CD4-positive, CD25-positive, alpha-beta regulatory T cell (primary cell): ENCODE data around the gene BLTP2. TPM values are rescaled to one million over a fixed set of nuclear protein-coding genes. Genes with fewer than 3 reads are reported as not detected.

Experiments used
- ATAC-seq, 2 donors: fragments of 150-1000 bp; cut with Tn5 transposase; one replicate each; pipeline ENCODE4 v1.10.0; 2021; ENCODE audit warnings: low read depth in 2 of 2, moderate number of reproducible peaks in 2 of 2, moderate library complexity in 1 of 2
- DNase-seq, 3 donors: peaks; one replicate each; pipeline versions ENCODE4 v3.0.0 to v3.0.0-alpha.2; 2012 to 2022; ENCODE audit warnings: mixed read lengths in 1 of 3
- H3K27ac ChIP-seq: one replicate; pipeline ENCODE4 v1.7.0; 2013; ENCODE audit warnings: mild to moderate bottlenecking, low read length; ENCODE audit not compliant: insufficient read depth, poor library complexity, severe bottlenecking
- H3K27me3 ChIP-seq: one replicate; pipeline ENCODE4 v1.7.0; 2013; ENCODE audit warnings: low read length; ENCODE audit not compliant: control insufficient read depth, insufficient read depth
- H3K36me3 ChIP-seq: one replicate; pipeline ENCODE4 v1.7.0; 2013; ENCODE audit warnings: mild to moderate bottlenecking, low read length, moderate library complexity; ENCODE audit not compliant: control insufficient read depth, insufficient read depth
- H3K4me1 ChIP-seq: 2 replicates; pipeline ENCODE4 v1.7.0; 2013; ENCODE audit warnings: mild to moderate bottlenecking, low read length; ENCODE audit not compliant: insufficient read depth, control insufficient read depth, poor library complexity, severe bottlenecking
- H3K4me3 ChIP-seq: one replicate; pipeline ENCODE4 v1.7.0; 2013; ENCODE audit warnings: low read depth, mild to moderate bottlenecking, low read length, moderate library complexity
- H3K9me3 ChIP-seq, 2 experiments: 1 replicate in 1 of 2; 2 replicates in 1 of 2; pipeline ENCODE4 v1.7.0; 2013; ENCODE audit warnings: low read length in 2 of 2, mild to moderate bottlenecking in 1 of 2, moderate library complexity in 1 of 2; ENCODE audit not compliant: control insufficient read depth in 2 of 2
- H3K27ac Mint-ChIP-seq, 3 donors: one replicate each; pipeline ENCODE4 v1.8.0; 2020 to 2022; ENCODE audit warnings: mild to moderate bottlenecking in 3 of 3, mixed read lengths in 3 of 3, moderate library complexity in 2 of 3
- H3K27me3 Mint-ChIP-seq: one replicate; pipeline ENCODE4 v1.8.0; 2022; ENCODE audit warnings: mild to moderate bottlenecking, mixed read lengths
- H3K36me3 Mint-ChIP-seq: one replicate; pipeline ENCODE4 v1.8.0; 2020; ENCODE audit warnings: mixed read lengths
- H3K4me1 Mint-ChIP-seq, 4 donors: one replicate each; pipeline ENCODE4 v1.8.0; 2020 to 2022; ENCODE audit warnings: mixed read lengths in 4 of 4, mild to moderate bottlenecking in 1 of 4
- H3K4me3 Mint-ChIP-seq, 4 donors: one replicate each; pipeline ENCODE4 v1.8.0; 2020 to 2022; ENCODE audit warnings: mild to moderate bottlenecking in 4 of 4, mixed read lengths in 4 of 4, moderate library complexity in 3 of 4
- H3K9me3 Mint-ChIP-seq, 7 donors: one replicate each; pipeline ENCODE4 v1.8.0; 2020 to 2022; ENCODE audit warnings: mixed read lengths in 7 of 7, mild to moderate bottlenecking in 3 of 7, moderate library complexity in 2 of 7
- polyA plus RNA-seq, 4 donors: library from polyadenylated mRNA; unstranded; fragments of 300-500 nt; fragmentation: Illumina TruSeq; gene quantifications; one replicate each; pipeline ENCODE4 v1.2.3, GENCODE V29; 2021
- total RNA-seq: library from RNA; stranded (reverse); gene quantifications from one replicate; pipeline ENCODE4 v1.2.3, GENCODE V29; 2022

The BLTP2 gene
- 149 TPM for total RNA-seq
- polyA plus RNA-seq = 10 to 100 TPM; 30.7 to 42.3 (median 33.1) TPM

DNA sequence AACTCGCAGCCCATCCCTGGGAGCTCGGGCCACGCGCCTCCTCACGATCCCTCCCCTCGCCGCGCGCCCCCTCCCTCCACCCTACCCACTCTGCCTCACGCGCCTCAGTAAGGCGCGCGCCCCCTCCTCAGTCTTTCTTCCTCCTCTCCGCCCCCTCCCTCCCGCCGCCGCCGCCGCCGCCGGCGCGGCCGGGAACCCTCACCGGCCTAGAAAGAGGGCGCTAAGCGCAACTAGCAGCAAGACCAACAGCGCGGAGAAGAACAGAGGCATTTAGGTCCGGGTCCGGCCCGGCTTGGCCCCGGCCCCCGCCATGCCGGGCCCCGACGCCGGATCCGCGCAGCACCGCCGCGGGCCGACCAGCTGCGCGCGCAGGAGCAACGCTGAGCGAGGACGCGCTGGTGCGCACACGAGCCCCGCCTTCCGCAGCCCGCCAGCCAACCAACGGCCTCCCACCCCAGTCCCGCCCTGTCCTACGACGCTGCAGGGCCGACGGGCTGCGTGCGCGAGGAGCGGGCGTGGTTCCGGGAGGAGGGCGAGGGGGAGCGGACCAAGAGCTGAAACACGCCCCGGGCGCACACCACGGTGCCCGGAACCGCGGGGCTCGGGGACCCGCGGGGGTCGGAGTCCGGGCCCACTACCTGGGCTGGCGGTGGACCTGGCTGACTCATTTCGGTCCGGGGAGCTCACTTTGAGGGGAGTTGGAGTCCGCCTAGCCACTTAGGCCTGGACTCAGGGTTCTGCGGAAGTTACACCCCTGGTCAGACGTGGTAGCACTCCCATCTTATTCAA, at the start of gene BLTP2:
BLTP2 (minus strand) TSS at position 372 of the 789 bp plus-strand sequence; CDS start at position 270, 102 bp downstream.
- DNase-seq (peak; percentile 93 to 98 (median 95)), ATAC-seq (peak; percentile 98)
- H3K27me3 ChIP-seq = no peaks in the 10 kb centered on the region
- H3K27me3 Mint-ChIP-seq = no peaks in the 10 kb centered on the region
- peaks cover 25% of the 10 kb centered on the region for H3K36me3 Mint-ChIP-seq
- H3K4me1 ChIP-seq = peaks cover 41% of the 10 kb centered on the region
- peak within 1 kb of the TSS; percentile 95 to 99 (median 99) for H3K27ac Mint-ChIP-seq
- H3K36me3 ChIP-seq = peaks cover 36% of the 10 kb centered on the region
- H3K9me3 Mint-ChIP-seq = no peaks in the 10 kb centered on the region
- H3K4me1 Mint-ChIP-seq = peaks cover 17 to 55% (median 36%) of the 10 kb centered on the region in 4 donors
- peak within 1 kb of the TSS; percentile 92 to 98 (median 93) for H3K4me3 Mint-ChIP-seq
- no peaks in the 10 kb centered on the region for H3K9me3 ChIP-seq
- peak within 1 kb of the TSS; percentile 94 for H3K27ac ChIP-seq
- H3K4me3 ChIP-seq = peak within 1 kb of the TSS; percentile 85

DNA sequence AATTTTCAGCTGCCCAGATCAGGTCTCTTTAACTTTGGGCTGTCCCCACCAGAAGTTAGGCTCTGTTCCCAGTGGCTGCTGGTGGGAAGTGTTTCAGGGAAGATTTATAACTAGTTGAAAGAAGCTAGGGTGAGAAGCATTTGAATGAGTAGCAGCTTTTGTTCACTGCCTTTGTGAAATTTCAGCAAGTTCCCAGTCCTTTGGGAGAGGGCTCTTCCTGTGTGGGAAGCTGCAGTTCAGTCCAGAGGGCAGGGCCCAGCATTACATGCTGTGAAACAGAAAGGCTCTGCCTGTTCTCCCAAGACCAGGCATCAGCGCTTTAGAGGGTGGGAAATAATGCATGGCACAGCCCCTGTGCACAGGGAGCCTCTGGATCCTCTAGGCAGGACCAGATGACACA, 48.9 kb upstream of the BLTP2 start:
- no peak overlapping the region for H3K27ac ChIP-seq
- Mint-ChIP-seq H3K36me3 (peaks cover 41% of the 10 kb centered on the region), H3K9me3 (no peaks in the 10 kb centered on the region), H3K27ac (peak overlapping the region in 1 of 3 donors; percentile 65), H3K27me3 (no peaks in the 10 kb centered on the region), H3K4me1 (peaks cover 0 to 2% (median 0%) of the 10 kb centered on the region in 4 donors), H3K4me3 (no peak overlapping the region)
- H3K4me1 ChIP-seq = no peaks in the 10 kb centered on the region
- H3K4me3 ChIP-seq = no peak overlapping the region
- ATAC-seq = no peak
- no peak for DNase-seq
- no peaks in the 10 kb centered on the region for H3K27me3 ChIP-seq
- no peaks in the 10 kb centered on the region for H3K9me3 ChIP-seq
- H3K36me3 ChIP-seq = peaks cover 80% of the 10 kb centered on the region

DNA sequence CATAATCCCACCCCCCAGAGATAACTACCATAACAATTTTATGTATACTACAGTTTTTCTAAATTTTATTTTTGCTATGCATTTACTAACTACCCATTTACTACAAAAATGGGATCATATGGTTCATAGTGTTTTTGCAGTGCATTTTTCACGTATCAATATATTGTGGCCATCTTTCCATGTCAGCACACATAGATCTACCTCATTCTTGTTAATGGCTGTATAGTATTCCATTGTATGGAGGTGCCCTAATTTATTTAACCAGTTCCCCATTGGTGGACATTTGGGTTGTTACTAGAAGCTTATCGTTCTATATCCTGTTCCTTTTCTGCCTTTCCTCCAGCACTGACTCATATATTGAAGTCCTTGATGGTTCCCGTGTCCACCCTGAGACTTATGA, 44.1 kb upstream of the BLTP2 start:
- H3K36me3 Mint-ChIP-seq = peaks cover 49% of the 10 kb centered on the region
- H3K27ac ChIP-seq = no peak overlapping the region

DNA sequence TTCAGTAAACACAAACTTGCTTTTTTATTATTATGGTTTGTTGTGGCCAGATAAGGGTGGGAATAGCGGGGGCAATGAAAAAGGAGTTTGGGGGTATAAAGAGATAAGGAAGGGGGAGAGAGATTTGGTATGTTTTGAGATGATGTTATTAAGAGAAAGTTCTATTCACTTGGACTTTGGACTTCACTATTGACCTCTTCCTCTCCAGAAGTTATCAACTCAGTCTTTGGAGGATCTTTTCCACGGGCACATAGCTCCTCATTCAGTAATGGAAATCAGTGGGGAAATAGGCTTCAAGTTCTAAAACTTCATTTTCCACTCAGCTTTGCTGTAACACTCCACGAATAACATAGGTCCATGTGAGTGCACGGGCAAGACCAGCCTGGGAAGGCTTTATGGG, 43.5 kb upstream of the BLTP2 start:
- Mint-ChIP-seq H3K27ac (peak overlapping the region in 1 of 3 donors; percentile 49), H3K4me3 (no peak overlapping the region), H3K9me3 (no peaks in the 10 kb centered on the region), H3K27me3 (no peaks in the 10 kb centered on the region), H3K36me3 (peaks cover 48% of the 10 kb centered on the region), H3K4me1 (peaks cover 0 to 2% (median 0%) of the 10 kb centered on the region in 4 donors)
- Histone ChIP-seq H3K4me1 (no peaks in the 10 kb centered on the region), H3K36me3 (peaks cover 86% of the 10 kb centered on the region), H3K4me3 (no peak overlapping the region), H3K9me3 (no peaks in the 10 kb centered on the region), H3K27ac (no peak overlapping the region), H3K27me3 (no peaks in the 10 kb centered on the region)
- ATAC-seq (no peak), DNase-seq (no peak)

More for the DNA sequence above, 44.1 kb upstream of the BLTP2 start:
- peaks cover 86% of the 10 kb centered on the region for H3K36me3 ChIP-seq
- H3K4me1 Mint-ChIP-seq = peaks cover 0 to 2% (median 0%) of the 10 kb centered on the region in 4 donors
- no peak overlapping the region for H3K27ac Mint-ChIP-seq
- no peaks in the 10 kb centered on the region for H3K27me3 Mint-ChIP-seq
- no peaks in the 10 kb centered on the region for H3K9me3 Mint-ChIP-seq
- H3K4me3 Mint-ChIP-seq = no peak overlapping the region
- DNase-seq (no peak), ATAC-seq (no peak)
- H3K27me3 ChIP-seq = no peaks in the 10 kb centered on the region
- no peaks in the 10 kb centered on the region for H3K4me1 ChIP-seq
- no peak overlapping the region for H3K4me3 ChIP-seq
- H3K9me3 ChIP-seq = no peaks in the 10 kb centered on the region

DNA sequence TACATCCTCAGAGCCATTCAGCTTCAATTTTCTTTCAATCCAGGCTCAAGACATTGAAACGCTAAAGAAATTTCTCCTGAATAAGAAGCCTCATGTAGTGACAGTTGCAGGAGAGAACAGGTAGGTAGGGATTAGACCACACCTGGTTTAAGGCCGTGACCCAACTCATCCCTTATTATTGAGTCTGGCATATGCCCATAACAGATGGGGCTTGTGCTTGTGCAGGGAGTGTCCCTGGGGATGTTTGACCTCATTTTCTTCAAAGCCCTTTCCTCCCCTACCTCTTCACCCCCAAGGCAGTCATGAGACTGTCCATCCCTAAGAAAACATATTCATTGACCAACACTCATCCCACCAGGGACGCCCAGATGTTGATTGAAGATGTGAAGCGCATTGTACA, 41.3 kb upstream of the BLTP2 start:
- ATAC-seq (no peak), DNase-seq (no peak)
- Mint-ChIP-seq H3K9me3 (no peaks in the 10 kb centered on the region), H3K36me3 (peaks cover 52% of the 10 kb centered on the region), H3K4me3 (no peak overlapping the region), H3K27ac (no peak overlapping the region), H3K27me3 (no peaks in the 10 kb centered on the region), H3K4me1 (peaks cover 0 to 2% (median 0%) of the 10 kb centered on the region in 4 donors)
- Histone ChIP-seq H3K36me3 (peaks cover 96% of the 10 kb centered on the region), H3K27me3 (no peaks in the 10 kb centered on the region), H3K27ac (no peak overlapping the region), H3K4me3 (no peak overlapping the region), H3K4me1 (no peaks in the 10 kb centered on the region), H3K9me3 (no peaks in the 10 kb centered on the region)

DNA sequence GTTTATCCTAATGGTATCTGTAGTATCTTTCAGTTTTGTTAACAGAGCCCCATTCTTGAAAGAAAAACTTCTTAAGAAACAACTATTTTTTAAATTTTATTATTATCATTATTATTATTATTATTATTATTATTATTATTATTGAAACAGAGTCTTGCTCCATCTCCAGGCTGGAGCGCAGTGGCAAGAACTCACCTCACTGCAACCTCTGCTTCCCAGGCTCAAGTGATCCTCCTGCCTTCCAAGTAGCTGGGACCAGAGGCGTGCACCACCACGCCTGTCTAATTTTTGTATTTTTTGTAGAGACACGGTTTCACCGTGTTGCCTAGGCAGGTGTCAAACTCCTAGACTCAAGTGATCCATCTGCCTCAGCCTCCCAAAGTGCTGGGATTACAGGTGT, 40.4 kb upstream of the BLTP2 start:
- Histone ChIP-seq H3K4me3 (no peak overlapping the region), H3K4me1 (no peaks in the 10 kb centered on the region), H3K36me3 (peaks cover 98% of the 10 kb centered on the region), H3K9me3 (no peaks in the 10 kb centered on the region), H3K27me3 (no peaks in the 10 kb centered on the region), H3K27ac (no peak overlapping the region)
- Mint-ChIP-seq H3K9me3 (no peaks in the 10 kb centered on the region), H3K36me3 (peaks cover 55% of the 10 kb centered on the region), H3K4me1 (peaks cover 0 to 2% (median 0%) of the 10 kb centered on the region in 4 donors), H3K4me3 (no peak overlapping the region), H3K27ac (peak overlapping the region in 1 of 3 donors; percentile 66), H3K27me3 (no peaks in the 10 kb centered on the region)
- no peak for ATAC-seq
- no peak for DNase-seq

DNA sequence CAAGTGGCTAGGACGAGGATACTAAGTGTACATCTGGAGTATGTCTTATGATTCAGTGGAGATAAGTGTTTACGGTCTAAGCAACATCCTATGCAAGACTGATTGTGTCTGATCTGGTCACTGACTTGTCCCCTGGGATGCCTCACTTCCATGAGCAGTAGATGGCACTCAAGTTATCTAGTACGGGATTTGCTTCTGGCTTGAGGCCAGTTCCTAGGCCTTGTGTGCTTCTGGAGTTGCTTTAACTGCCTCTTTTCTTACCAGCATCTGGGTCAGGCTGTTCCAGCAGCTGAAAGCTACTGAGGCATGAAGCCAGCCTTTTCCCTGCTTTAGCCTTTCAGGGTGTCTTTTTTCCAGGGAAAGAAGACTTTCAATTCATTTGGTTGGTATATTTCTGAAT, 40.0 kb upstream of the BLTP2 start:
- Histone ChIP-seq H3K27ac (no peak overlapping the region), H3K9me3 (no peaks in the 10 kb centered on the region), H3K4me1 (no peaks in the 10 kb centered on the region), H3K27me3 (no peaks in the 10 kb centered on the region), H3K4me3 (no peak overlapping the region), H3K36me3 (peaks cover 96% of the 10 kb centered on the region)
- H3K9me3 Mint-ChIP-seq = no peaks in the 10 kb centered on the region
- no peak overlapping the region for H3K4me3 Mint-ChIP-seq
- no peaks in the 10 kb centered on the region for H3K27me3 Mint-ChIP-seq
- peaks cover 0 to 2% (median 0%) of the 10 kb centered on the region in 4 donors for H3K4me1 Mint-ChIP-seq
- H3K27ac Mint-ChIP-seq = peak overlapping the region in 1 of 3 donors; percentile 66
- ATAC-seq (no peak), DNase-seq (no peak)
- peaks cover 52% of the 10 kb centered on the region for H3K36me3 Mint-ChIP-seq

DNA sequence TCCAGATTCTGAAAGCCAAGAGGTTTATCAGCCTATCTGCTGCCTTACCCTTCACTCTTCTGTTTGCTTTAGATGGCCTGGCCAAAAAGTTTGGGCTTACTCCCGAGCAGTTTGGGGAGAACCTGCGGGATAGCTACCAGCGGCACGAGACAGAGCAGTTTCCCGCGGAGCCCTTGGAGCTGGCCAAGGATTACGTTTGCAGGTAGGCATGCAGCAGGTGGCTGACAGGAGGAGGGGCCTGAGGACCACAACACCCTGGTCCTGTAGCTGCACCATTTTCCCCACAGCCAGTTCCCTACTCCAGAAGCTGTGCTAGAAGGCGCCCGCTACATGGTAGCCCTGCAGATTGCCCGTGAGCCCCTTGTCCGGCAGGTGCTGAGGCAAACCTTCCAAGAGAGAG, 37.7 kb upstream of the BLTP2 start:
- Mint-ChIP-seq H3K4me3 (no peak overlapping the region), H3K36me3 (peaks cover 42% of the 10 kb centered on the region), H3K9me3 (no peaks in the 10 kb centered on the region), H3K4me1 (peaks cover 0 to 2% (median 0%) of the 10 kb centered on the region in 4 donors), H3K27ac (no peak overlapping the region), H3K27me3 (no peaks in the 10 kb centered on the region)
- Histone ChIP-seq H3K27me3 (no peaks in the 10 kb centered on the region), H3K27ac (no peak overlapping the region), H3K9me3 (no peaks in the 10 kb centered on the region), H3K4me1 (no peaks in the 10 kb centered on the region), H3K36me3 (peaks cover 91% of the 10 kb centered on the region), H3K4me3 (no peak overlapping the region)
- ATAC-seq (no peak), DNase-seq (no peak)
